EL (cell line): ENCODE results near the gene S100A8.
A peak's percentile ranks its signal among the peaks of the same experiment; 100 is the strongest.
"Not testable (repeated sequence)": the region's sequence is repeated elsewhere in the genome, so short reads cannot be mapped to it uniquely, and the experiment has no call there.

ENCODE experiments used
- DNase-seq: peaks from one replicate; pipeline ENCODE4 v3.0.0-alpha.2; 2016

Gene S100A8

DNA sequence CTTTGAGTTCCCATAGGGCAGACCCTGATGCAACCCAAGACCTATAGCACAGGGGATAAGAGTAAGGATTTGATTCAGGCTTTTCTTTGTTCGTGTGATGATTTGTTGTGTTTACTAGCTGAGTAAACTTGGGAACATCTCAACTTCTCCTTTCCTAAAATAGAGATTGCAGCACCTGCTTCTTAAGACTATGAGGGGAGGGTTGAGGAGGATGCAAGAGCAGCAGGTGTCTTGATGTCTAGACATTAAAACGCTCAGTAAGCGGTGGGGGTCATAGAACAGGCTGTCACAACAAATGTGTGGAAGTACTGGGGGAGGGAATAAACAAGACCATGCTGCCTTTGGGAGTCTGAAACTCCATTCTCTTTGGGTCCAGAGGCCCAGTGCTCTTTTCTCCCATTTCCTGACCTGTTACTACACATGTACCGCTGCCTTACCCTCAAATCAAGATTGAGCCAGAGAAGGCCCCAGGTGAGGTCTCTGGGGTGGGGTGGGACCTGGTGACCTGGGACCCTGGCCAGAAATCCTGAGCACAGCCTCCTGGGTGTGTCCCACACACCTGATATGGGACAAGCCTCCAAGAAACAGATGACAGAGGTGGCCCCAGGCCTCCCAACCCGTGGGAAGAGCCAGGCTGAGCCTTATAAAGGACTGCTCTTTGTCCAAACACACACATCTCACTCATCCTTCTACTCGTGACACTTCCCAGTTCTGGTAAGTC, 25.1 kb upstream of the S100A8 start, which contains the start of gene S100A7A:
TSS of gene S100A7A (plus strand) at position 671 of the 721 bp plus-strand sequence. CDS start 1,563 bp downstream, outside the sequence.
- DNase-seq: no peak

GRCh38 chr1:153413961-153414360, 23.1 kb upstream of the S100A8 start:
- not testable (repeated sequence) for DNase-seq

- not testable (repeated sequence) for DNase-seq
Observed at GRCh38 chr1:153407274-153407673, 16.4 kb upstream of the S100A8 start.

DNA sequence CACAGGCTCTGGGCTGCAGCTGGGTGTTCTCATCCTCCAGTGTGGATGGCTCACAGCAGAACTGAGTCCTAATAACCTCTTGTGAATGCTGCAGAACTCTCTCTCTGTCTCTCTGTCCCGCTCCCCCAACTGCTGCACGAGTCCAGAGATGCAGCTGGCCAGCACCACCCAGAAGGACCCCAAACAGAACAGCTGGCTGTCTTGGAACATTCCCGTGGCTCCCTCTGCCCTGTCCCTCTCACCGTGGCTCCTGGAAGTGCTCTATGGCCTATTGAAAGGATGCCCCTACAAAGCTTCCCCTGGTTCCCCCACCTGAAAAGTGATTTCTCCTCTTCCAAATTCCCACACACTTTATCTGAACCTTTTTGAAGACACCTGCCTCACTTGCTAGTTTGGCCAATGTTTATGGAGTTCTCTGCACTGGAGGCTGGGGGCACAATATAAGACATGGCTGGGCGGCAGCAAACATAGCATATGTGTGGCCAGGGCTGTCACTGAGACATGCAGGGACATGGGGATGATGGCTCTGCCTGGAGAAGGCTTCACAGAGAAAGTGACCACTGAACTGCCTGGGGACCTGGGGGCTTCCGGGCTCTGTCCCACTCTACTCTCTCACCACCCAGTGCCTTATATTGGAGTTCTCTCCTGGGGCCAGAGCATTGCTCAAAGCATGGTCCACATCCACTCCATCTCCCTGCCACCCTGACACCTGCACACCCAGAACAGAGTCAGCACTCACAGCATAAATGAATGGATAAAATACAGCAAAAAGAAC, 15.1 kb upstream of the S100A8 start:
- DNase-seq: not testable (repeated sequence)

DNA sequence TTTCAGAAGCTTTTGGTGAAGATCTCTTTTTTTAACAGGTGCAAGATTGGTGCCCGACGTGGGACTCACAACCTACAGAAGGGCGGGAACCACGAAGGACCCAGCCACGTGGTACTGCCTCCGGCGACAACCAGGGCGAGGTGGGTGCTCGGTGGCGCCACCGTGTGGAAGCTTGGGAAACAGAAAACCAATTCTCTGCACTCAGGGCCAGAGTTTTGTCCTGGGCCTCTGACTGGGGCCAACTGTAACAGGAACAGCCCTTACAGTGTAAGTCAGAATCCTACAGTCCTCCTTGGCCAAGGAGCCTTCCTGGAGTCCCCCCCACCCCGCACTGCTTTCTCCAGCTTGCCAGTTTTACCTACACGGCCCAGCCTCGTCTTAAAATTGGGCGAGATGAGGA, 13.9 kb upstream of the S100A8 start:
- DNase-seq: peak; percentile 6

DNA sequence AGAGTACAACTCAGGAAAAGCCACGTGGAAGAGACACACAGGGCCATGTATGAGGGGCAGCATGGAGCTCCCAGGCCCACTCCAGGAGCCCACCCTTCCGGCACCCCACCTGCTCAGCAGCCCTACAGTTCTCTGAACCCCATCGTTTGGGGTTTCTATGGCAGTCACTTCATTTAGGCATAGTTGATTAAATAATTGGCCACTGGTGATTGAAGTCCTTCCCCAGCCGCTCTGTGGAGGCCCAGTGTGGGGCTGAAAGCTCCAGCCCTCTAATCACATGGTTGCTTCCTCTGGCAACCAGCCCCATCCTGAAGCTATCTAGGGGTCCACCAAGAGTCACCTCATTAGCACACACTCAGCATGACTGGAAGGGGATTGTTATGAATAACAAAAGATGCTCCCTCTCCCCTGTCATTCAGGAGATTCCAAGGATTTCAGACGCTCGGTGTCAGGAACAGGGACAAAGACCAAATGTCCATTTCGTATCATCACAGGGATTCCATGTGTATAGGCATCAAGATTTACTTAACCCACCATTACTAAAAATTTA, 13.3 kb upstream of the S100A8 start:
- DNase-seq: no peak

DNA sequence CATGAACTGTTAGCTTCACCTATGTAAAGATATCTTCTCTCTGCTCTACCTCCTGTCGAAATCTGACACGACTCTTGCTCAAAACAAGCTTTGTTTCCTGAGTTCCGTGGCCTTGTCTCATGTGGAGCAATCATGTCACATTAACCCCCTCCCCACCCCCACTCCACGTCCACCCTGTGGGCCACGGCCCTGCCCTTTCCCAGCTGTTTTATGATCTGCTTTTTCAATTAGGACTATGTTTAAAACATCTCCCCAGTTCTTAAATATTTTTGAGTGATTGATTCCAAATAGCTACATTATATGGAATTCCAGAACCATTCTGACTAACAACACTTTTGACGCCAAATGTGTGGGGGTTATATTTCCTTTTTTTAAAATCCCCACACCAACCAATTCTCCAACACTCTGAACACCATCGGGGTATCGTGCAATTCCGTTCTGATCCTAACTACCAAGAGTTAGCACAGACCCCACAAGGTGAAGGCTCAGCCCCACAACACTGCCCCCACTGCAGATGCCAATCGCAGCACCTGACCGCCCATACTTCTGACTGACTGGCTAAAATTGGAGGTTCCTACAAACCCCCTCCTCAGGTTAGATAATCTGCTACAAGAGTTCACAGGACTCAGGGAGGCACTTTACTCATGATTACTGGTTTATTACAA, 12.7 kb upstream of the S100A8 start:
- DNase-seq: no peak

DNA sequence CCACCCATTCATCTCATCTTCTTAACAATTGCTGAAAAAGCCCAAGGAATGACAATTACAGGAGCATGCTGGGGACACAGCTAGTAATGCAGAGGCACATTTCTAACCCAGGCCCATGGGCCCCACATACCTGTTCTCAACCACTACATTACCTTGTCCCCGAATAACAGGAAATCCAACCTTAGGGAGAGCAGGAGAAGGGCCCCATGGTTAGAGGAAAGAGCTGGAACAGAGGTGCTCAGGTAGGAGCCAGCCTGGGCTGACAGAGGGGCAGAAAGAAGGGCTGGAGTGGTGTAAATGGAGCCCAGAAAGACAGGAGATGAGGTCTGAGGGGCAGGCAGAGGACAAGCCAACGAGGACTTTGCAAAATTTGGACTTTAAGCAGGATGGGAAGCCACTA, 11.4 kb upstream of the S100A8 start:
- no peak for DNase-seq

GRCh38 chr1:153401461-153401860, 10.6 kb upstream of the S100A8 start:
- no peak for DNase-seq

- DNase-seq: no peak
Observed at GRCh38 chr1:153400244-153400643, 9.4 kb upstream of the S100A8 start.

DNA sequence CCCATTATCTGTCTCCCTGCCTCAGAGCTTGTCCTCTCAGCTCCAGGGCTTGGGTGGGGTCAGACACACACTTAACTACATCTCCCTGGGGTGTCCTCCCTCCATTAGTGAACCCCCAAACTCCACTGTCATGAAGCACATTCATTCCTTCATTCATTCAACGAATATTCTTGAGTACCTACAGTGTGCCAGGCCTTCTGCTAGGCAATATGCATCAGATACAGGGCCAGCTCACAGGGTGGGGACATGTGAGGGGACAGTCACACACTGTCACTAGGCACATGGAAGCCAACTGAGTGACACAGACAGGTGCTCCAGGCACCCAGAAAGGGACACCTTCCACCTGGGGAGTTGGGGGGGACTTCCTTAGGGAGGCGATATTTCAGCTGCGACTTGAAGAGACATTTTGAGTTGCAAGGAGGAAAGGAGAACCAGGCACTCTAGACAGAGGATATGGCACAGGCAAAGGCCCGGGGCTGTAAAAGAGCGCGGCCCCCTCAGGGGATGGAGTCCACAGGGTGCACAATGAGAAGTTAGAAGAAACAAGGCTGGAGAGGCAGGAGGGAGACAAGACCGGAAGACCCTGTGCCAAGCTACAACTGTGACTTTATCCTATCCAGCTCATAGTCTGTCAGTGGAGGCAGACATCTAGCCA, 8.7 kb upstream of the S100A8 start:
- DNase-seq: no peak

- DNase-seq: no peak
Observed at GRCh38 chr1:153397924-153398651, 7.2 kb upstream of the S100A8 start.

- DNase-seq: no peak
Observed at GRCh38 chr1:153397051-153397923, 6.4 kb upstream of the S100A8 start.

GRCh38 chr1:153396461-153396860, 5.6 kb upstream of the S100A8 start:
- no peak for DNase-seq

GRCh38 chr1:153395776-153396175, 4.9 kb upstream of the S100A8 start:
- no peak for DNase-seq

- DNase-seq: no peak
Observed at GRCh38 chr1:153395136-153395685, 4.3 kb upstream of the S100A8 start.

DNA sequence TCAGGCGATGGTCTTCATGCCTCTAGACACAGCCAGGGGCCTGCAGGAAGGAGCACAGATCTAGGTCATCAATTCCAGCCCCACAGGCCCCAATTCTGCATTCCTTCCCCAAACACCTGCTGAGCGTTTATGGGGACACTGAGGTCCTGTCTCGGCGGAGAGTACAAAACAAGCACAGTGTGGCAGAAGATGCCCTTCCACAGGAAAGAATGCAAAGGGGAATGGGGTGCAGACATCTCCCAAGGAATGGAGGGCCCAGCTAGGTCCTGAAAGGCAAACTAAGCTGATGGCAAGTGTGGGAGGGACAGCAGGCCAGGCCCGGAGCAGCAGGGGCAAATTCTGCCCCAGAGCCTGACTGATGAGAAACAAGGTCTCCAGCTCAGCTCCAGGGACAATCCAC, 3.5 kb upstream of the S100A8 start:
- no peak for DNase-seq

DNA sequence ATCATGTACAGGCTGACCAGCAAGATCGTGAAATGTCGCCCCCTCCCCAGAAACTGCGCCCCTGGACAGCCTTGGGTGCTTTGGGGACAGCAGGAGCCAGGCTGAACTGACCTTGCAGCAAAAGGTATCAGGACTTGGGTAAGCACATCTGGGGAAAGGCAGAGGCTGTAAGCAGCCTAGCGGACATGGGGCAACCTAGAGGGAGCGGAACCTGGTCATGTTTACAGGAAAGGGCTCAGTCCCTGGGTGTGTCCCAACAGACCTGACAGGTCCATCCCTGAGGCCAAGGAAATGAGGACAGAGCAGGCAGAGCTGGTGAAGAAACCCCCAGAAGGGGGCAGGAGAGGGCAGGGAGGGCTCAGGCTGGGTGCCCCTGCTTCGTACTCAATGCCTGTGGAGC, 3.1 kb upstream of the S100A8 start:
- DNase-seq: no peak

DNA sequence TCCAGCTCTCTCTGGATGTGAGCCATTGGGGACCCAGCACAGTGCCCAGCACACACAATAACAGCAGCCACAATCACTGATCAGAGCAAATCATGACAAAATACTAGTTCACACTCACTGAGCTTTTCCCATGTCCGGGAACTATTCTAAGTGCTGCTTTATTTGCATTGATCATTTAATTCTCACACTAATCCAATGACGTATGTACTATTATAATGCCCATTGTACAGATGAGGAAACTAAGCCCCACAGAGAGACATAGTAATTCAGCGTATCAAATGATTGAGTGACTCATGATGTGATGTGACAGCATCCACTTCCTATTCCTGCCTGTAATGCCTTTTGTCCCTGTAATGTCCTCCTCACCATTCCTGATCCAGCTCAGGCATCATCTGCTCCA, 1.9 kb upstream of the S100A8 start:
- DNase-seq: no peak

GRCh38 chr1:153392258-153392657, 1.4 kb upstream of the S100A8 start:
- no peak for DNase-seq
